ENCODE data around the gene SLC17A5.

The SLC17A5 gene

DNA sequence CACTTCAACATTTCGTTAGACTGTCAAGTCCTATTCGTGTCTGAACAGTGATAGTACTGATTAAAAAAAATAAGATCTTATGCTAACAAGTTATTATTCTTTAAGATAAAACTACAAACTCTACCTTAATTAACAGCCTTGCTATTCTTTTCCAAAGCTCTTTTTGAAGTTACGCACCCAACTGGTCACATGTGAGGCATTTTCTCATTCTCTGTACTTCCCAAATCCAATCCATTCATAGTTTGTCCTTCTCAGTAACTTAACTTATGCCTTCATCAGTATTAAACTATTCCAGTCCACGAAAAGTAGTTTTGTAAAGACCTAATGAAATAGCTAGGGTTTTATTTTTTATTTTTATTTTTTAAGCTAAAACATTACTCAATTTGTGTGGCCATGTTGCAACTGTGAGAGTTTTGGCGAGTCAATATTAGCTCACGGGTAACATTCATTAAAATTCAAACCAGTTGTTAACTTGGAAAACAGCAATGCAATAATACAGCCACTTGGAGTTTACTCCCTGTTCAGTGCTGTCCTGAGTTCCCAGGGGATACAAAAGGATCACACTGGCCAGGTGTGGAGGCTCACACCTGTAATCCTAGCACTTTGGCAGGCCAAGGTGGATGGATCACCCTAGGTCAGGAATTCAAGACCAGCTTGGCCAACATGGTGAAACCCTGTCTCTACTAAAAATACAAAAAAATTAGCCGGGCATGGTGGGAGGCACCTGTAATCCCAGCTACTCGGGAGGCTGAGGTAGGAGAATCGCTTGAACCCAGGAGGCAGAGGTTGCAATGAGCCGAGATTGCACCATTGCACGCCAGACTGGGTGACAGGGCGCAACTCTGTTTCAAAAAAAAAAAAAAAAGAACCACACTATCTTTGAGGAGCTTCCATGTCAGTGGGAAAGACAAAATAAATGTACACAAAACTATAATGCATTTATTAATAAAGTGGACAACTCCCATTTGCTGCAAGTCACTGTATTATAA is 105.0 kb downstream of the SLC17A5 start:
- Histone ChIP-seq H3K4me3 (no peak overlapping the region), H3K27ac (peak overlapping the region in 2 of 21 experiments; percentile 4 to 31)

DNA sequence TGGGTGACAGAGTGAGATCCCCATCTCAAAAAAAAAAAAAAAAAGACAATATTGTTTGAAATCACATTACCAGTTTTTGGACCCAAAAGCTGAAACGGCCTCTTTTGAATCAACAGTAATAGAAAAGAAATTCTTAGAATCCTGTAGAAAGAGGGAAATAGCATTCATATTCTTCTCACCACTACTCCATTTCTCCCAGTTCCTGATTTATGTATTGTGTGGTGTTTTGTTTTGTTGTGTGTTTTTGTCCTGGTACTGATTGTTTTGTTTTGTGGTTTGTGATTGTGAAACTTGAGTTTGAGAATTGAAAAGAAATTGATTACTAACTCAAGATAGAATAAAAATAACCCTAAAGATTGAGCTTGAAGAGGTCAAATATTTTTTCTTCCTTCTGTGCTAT is 106.8 kb downstream of the SLC17A5 start:
- H3K27ac ChIP-seq: no peak overlapping the region
- no peak overlapping the region for H3K4me3 ChIP-seq

Measured in skin epidermis (tissue), 12 donors.